GM18909 (cell line): Measurements from ENCODE around the gene SLK.

ENCODE experiments used
- ATAC-seq: cut with Tn5 transposase; IDR thresholded peaks from one replicate; pipeline ENCODE4 v1.9.1; 2021; ENCODE audit warnings: mild to moderate bottlenecking; ENCODE audit not compliant: unreplicated experiment, poor library complexity

Gene SLK

DNA sequence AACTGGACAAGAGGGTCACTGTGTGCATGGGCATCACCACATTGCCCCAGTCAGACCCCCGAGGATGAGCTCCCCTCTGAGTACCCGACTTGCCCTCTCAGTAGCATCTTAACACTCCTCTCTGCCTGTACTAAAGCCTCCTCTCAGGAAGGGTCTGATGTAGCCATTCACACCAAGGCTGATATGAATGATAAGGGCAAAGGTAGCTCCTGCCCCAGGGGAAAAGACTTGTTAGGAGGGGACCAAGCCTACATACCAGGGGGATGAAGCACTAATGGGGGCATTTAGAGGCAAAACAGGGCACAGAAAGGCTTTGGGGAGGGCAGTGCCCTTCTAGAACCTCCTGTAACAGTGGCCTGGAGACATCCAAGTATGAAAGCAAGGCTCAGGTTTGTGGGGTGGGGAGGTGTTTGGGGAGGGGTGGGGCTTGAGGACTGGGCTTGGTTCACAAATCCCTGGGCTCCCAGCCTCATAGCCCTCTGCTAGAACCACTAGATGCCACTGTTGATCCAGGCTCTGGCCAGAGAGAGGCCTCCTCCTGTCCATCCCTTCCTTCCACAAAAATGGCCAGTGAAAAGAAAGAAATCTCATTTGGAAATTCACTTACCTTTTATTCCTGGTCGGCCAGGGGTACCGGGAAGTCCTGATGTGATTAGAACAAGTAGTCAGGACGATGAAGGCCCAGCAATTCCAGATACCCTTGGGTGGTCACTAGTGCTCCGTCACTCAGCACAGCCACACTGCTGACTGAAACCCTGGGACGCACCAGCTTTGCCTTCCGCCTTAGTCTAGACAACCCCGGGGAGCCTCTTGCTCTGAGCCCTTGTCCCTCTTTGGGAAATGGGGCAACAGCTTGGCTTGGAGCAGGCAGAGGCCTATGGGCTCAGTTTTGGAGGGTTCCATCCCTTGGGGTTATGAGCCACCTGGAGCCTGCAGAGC lies 78.5 kb downstream of the SLK start:
- no peak for ATAC-seq

DNA sequence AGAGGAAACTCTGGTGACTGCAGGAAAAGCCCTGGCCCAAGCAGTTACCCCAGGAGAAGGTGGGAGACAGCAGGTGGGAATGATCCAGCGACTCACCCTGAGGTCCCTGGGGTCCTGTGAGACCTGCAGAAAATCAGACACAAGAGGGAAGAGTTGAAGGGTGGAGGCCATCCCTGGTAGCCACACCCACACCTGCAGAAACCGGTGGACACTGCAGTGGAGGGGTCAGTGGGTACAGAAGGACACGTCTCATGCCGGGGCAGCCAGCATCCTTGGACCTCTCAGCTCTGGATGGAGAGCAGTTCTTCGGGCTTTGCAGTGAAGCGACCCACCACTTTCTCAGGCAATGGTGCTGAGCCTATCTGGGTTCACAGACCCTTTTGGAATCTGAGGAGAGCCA lies 79.7 kb downstream of the SLK start:
- no peak for ATAC-seq

DNA sequence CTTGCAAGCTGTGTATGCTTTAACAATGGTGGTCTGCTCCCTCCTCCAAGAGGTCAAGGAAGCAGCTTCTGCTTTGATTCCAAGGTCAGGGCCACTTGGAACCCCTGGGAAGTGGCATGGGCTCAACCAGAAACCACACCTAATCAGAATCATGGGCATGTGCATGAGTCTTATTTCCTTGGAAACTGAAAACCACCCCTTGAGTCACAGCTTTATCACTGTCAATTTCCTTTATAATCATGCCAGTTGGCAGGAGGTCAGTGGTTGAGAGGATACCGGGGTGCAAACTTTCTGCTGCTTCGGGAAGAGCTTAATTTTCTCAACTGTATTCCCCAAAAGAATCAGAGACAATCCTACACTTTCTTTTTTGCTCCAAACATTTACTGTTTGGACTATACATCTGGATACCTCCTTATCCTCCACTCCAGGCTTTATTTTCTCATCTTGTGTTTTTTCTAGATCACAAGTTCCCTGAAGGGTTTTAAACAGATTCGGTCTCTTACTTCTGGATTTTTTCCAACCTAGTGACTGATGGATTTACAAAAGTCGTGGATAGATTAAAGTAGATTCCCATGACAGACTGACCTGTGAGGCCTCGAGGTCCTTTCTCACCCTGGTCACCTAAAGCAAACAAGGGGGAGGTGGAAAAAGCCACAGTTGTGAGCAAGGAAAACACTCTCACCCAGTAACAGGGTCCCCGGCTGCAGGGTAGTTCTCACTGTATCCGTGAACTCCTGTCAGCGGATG lies 82.7 kb downstream of the SLK start:
- ATAC-seq: no peak

DNA sequence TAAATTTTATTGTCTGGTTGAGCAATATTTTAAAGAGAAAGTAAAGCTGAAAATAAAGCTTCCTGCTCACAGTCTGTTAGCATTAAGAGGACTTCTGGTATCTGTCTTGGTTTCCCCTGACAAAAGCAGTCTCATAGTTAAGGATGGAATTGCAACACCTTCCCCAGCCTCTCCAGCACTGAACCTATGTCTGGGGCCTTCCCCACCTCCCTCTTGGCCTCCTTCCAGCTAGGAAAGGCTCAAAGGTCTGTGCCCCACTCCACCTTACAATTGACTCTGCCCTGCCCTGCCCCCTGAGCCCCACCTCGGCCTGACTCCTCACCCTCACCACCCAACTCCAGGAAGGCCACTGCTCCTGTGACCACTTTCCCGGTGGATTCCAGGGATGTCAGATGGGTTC lies 85.5 kb downstream of the SLK start:
- no peak for ATAC-seq

DNA sequence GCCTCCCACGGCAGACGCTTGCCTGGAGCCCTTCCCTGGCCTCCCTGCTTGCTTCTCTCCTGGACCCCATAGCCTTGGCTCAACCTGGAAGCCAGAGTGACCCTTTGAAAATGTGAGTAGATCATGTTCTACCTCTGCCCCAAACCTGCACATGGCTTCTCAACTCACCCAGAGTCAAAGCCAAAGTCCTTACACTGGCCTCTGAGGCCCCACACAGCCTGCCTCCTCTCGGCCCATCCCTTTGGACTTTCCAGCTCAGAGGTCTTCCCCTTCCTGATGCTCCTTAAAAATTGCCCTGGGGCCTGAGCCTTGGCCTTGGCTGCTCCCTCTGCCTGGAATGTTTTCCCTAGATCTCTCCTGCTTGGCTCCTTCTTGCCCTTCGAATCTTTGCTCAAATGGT lies 86.3 kb downstream of the SLK start:
- ATAC-seq: no peak

DNA sequence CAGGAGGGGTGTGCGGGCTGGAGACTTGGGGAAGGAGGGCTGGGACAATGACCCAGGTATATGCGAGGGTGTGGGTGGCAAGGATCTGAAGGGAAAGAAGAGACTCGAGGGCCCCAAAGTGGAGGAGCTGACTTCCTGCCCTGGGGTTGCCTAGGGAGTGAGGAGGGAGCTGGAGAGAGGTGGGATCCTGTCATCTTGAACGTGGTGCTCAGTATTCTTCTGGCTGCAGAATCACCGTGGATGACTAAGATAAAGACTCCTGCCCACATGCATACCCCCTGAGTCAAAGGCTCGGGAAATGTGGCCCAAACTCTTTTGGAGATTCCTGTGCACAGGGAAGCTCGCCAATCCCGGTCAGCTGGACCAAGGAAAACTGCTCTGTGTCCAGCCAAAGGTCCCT lies 87.5 kb downstream of the SLK start:
- ATAC-seq: no peak

DNA sequence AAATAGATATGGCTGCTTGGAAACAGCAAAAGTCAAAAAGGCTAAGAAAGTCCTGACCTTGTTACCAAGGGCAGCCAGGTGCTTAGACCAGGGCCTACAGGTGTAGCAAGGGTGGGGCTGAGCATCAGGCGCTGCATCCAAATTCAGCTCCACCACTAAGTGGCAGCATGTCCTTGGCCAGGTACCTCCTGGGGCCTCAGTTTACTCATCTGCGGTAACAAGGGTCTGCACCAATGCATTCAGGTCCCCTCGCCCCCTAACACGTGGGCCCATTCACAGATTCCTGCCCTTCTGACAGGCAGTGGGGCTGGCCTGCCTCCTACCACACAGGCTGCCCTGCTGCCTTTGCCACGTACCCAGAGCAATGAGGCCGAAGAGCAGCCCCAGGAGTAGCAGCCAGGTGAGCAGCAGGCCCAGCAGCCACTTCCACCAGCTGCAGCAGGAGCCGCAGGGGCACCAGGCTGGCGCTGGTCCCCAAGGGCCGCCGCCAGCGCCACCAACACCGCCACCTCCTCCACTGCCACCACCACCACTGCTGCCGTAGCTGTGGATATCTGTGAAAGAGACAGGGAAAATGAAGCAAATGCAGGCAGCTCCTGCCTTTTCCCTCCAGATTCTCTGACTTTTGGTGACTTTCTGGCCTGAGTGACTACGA lies 89.8 kb downstream of the SLK start:
- ATAC-seq: no peak

DNA sequence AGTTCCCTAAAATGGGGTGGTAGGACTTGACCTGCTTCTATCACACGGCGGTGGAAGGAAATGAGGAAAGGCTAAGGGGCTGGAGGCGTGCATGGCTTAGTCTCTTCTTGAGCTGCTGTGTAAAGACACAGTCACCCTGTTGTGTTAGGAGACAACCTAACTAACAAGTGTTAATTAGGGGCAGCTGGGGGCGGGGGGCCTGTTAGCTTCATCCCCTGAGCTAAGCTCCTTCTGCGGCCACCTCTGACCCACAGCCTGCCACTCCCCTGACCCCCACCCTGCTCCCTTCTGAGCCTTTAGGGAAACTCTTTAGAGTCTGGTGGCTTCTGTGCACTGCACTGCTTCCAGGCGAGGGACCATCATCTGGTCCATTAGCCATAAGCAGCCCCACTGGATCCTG lies 90.8 kb downstream of the SLK start:
- no peak for ATAC-seq

DNA sequence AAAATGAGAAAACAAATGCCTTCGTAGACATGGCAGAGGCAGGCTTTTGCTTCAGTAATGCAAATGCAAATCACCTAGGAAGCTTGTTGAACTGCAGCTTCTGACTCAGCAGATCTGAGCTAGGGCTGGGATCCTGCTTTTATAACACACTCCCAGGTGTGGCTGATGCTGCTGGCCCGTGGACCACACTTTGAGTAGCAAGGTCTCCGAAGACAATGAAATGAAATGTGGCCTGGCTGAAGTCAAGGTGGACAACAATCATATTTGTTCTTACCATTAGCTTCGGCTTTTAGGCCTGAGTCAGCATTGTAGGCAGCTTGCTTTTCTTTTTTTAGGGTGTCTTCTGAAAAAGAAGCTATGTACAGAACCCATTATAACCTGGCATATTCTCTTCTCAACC lies 92.4 kb downstream of the SLK start:
- no peak for ATAC-seq

DNA sequence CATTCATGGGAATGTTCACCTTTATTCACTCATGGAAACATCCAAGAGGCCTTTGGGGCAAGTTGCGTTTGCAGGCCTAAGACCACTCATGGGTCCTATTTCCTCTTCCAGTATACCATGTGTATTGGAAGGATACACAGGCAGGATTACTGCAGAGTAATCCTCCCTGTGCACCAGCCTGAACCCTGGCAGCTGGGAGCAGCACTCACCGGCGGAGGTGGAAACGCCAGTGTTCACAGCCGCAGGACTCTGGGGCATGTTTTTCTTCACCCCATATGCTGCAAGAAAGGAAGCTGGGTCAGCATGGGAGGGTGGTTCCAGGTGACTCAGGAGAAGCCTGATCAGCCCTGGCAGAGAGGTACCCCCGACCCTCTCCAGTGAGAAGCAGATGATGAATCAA lies 94.3 kb downstream of the SLK start:
- ATAC-seq: no peak

DNA sequence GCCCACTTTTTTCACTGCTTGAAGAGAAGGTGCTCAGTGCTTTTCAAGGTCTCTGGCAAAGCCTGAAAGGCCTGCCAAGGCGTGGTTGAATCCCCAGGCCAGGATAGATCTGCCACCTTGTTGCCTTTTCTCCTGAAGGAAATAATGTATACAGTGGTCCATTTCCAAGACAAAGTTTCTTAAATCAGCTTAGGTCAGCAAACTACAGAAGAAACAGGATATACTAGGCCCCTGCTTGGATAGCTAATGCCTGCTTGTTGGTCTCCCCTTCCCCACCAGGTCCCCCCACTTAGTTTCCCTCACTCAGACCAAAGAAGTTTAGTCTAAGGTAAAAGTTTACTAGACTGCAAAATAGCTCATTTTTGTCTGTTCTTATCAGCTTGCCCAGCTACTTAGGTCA lies 98.8 kb downstream of the SLK start:
- no peak for ATAC-seq

DNA sequence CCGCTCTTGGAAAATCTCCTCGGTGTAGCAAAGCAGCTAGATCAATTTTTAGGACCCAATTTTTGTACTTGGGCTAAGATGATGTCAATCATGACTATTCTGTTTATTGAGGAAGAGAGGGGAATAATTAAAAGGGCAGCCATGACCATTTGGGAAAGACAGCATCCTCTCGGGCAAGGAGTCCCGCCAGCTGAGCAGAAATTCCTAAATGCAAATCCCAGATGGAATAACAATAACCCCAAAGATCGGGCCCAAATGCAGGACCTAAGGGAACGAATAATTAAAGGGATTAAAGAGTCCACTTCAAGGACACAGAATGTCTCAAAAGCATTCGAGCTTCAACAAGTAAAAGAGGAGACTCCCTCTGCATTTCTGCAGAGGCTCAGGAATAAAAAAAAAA lies 100.0 kb downstream of the SLK start:
- ATAC-seq: no peak

DNA sequence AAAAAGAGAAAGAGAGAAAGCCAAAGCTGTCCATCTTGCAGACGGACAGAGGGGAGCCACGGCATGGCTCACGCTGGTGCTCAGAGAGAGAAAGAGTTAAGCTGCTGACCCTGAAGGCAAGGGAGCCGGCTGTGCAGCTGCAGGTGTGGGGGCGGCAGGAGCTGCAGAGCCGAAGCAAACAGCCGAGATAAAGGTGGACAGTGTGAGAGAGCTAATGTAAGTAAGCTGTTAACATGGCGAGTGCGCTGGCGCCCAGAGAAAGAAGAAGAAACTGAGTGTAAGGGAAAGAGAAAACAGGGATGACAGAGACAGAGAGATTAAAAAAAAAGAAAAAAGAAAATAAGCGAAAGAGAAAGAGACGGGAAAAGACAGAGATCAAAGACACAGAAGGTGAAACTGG lies 100.6 kb downstream of the SLK start:
- ATAC-seq: no peak

DNA sequence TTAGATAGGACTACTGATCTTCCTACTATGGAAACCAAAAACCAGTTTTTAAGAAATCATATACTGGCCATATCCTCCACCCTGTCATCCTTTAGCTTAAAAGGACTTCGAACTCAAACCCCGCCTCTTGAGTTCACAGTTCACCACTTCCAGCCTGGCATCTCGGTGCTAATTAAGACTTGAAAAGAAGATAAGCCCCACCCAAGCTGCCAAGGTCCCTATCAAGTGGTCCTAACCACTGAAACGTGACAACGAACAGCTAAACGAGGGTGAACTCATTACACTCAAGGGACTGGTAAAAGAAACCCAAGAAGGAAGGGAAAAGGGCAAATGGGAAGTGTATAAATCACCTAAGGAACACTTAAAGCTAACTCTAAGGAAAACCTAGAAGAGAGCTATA lies 102.7 kb downstream of the SLK start:
- ATAC-seq: no peak

DNA sequence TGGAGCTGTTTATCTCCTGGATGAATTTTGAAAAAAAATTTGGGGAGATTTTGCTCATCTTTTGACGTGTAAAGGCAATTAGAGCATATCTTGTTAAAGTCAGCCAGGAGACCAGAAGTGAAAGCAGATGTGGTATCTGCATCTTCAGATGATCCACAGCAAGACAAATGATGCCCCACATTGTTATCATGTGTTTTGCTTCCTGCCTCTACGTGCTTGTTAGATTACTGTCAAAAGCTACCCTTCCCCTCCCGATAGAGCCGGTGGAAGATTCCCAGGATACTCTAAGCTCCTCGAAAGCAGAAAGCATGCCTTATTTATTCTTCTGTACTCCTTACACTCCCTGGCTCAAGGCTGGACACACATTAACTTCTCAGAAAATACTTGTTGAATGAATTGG lies 105.8 kb downstream of the SLK start:
- ATAC-seq: no peak

DNA sequence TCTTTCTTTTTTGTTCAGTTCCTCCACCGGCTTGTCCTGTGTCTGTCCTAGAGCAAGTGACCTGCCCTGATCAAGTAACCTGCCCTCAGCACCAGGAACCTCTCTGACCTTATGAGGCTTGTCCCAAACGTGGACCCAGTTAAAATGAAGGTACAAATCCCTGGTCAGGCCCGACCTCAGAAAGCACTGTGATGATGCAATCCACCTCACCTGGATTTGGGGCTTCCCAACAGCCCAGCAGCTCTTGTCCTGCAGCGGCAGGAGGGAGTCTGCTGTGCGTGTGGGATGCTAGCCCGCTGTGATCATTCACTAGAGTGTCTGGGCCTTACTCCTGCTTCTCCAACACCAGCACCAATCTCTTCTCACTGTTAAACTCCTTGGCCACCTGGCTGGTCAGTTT lies 107.6 kb downstream of the SLK start:
- no peak for ATAC-seq

DNA sequence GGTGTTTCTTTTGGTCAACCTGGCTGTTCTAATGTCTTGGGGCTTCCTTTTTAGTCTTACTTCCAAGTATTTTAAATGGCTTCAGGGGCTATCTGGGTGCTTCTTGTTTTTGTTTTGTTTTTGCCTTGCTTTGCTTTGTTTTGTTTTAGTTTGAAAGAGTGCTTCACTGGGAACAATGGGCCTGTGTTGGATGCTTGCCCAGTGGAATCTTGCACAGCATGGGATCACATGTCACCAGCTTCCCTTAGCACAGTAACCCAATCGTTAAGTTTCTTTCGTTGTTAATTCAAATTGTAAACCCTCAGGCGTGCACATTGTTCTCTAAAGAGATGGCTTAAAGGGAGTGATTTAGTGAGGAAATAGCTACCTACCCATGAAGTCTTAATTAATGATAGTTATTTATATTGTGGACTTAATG lies 109.8 kb downstream of the SLK start:
- no peak for ATAC-seq

DNA sequence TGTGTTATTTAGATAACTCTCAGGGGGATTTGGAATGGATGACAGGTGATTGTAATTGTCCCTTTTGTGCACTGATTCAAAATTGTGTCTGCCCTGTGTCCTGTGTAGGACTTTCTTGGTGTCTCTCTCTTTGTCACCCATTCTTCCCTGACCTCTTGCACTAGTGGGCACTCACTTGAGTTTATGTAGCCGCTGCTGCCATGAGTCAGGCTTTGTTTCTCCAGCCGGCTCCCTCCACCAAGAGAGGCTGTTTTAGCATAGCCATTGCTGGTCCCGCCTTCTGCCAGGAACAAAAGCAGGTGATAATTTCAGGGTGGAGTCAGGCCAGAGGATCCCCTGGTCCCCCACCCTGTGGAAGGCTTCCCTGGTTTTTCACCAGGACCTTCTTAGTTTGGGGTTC lies 110.3 kb downstream of the SLK start:
- no peak for ATAC-seq

DNA sequence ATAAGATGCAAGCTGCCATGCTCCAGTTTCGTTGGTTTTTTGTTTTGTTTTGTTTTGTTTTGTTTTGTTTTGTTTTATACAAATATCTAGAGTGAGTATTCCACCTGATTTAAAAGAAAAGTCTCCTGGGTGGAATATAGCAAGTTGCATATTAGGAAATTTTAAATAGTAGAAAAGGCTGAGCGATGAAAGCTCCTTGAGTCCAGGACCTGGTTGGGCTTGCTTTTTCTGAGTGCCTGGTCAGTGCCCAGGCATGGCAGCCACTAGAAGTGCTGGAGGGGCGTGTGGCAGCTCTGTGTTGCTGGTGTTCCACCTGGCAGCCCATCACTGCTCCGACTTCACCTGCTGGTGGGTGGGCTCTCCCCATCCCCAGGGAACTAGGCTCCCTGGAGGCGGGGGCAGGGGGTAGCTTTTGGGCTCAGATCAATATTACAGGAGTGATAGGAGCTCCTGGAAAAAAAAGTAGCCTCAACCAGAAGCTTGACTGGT lies 110.8 kb downstream of the SLK start:
- no peak for ATAC-seq
